ENCODE measurements around the gene APOC4.
"Not testable (repeated sequence)": the region's sequence is repeated elsewhere in the genome, so short reads cannot be mapped to it uniquely, and the experiment has no call there.

APOC4 gene

GRCh38 chr19:44924243-44924725 is 17.8 kb upstream of the APOC4 start:
- no peak for DNase-seq

GRCh38 chr19:44925114-44925891 is 16.7 kb upstream of the APOC4 start:
- DNase-seq = no peak

GRCh38 chr19:44926245-44927077 is 15.6 kb upstream of the APOC4 start:
- not testable (repeated sequence) for DNase-seq

GRCh38 chr19:44927746-44928145 is 14.3 kb upstream of the APOC4 start:
- DNase-seq = no peak

GRCh38 chr19:44930088-44930487 is 11.9 kb upstream of the APOC4 start:
- DNase-seq = no peak

- no peak for DNase-seq
Observed at GRCh38 chr19:44931541-44931940, 10.5 kb upstream of the APOC4 start.

GRCh38 chr19:44939668-44940067 is 2.4 kb upstream of the APOC4 start:
- no peak for DNase-seq

- DNase-seq = no peak
Observed at GRCh38 chr19:44943801-44944249, 1.8 kb downstream of the APOC4 start.

- DNase-seq = no peak
Observed at GRCh38 chr19:44947041-44947581, 5.1 kb downstream of the APOC4 start.

- no peak for DNase-seq
Observed at GRCh38 chr19:44948237-44948636, 6.2 kb downstream of the APOC4 start.

- no peak for DNase-seq
Observed at GRCh38 chr19:44948763-44949374, 6.8 kb downstream of the APOC4 start.

- no peak for DNase-seq
Observed at GRCh38 chr19:44949550-44949949, 7.5 kb downstream of the APOC4 start.

- peak; percentile 37 for DNase-seq
Observed at GRCh38 chr19:44951179-44952159, 9.4 kb downstream of the APOC4 start.

- DNase-seq = no peak
Observed at GRCh38 chr19:44954278-44954648, 12.2 kb downstream of the APOC4 start.

- peak; percentile 92 for DNase-seq
Observed at GRCh38 chr19:44954649-44955504, 12.8 kb downstream of the APOC4 start, which contains the start of gene CLPTM1. Gene CLPTM1 (plus strand): TSS chr19:44955380. CDS start chr19:44955396, 16 bp downstream.

- no peak for DNase-seq
Observed at GRCh38 chr19:44955505-44956439, 13.7 kb downstream of the APOC4 start.

- no peak for DNase-seq
Observed at GRCh38 chr19:44957526-44957925, 15.5 kb downstream of the APOC4 start.

- DNase-seq = no peak
Observed at GRCh38 chr19:44958090-44958489, 16.1 kb downstream of the APOC4 start.

- DNase-seq = no peak
Observed at GRCh38 chr19:44959691-44960090, 17.7 kb downstream of the APOC4 start.

Measured in NCI-H1048 (cell line).